HEK293 (cell line): ENCODE data around the gene PTGER1.

Experiments
- CTCF ChIA-PET: fragments of 350-600 bp; formaldehyde crosslinking; extraction: SDS; loops from one replicate; lab custom pipeline; 2021; ENCODE audit warnings: antibody characterized with exemption; lab: Yijun Ruan, JAX
- POLR2A ChIA-PET: fragments of 300-600 bp; formaldehyde crosslinking; extraction: SDS; loops from one replicate; lab custom pipeline; 2020; ENCODE audit warnings: antibody characterized with exemption, inconsistent platforms; lab: Yijun Ruan, JAX
- H3K27ac ChIP-seq: fragments of 200-500 bp; sonication (Bioruptor generic); 2 replicates; pipeline ENCODE4 v1.5.1; 2014; ENCODE audit warnings: low read depth, low read length, control low read depth, inconsistent platforms; ENCODE audit errors: extremely low read depth
- H3K36me3 ChIP-seq, 2 experiments: fragments of 200-500 bp in 1 of 2; sonication (Bioruptor generic) in 1 of 2; 1 replicate in 1 of 2; 2 replicates in 1 of 2; pipeline ENCODE4 v1.5.1; 2014 to 2017; ENCODE audit warnings: inconsistent platforms in 2 of 2, low read length in 2 of 2; ENCODE audit not compliant: control insufficient read depth in 2 of 2, insufficient read depth in 1 of 2
- H3K4me1 ChIP-seq: fragments of 200-500 bp; sonication (Bioruptor generic); 2 replicates; pipeline ENCODE4 v1.5.1; 2014; ENCODE audit warnings: mild to moderate bottlenecking, low read length, inconsistent platforms; ENCODE audit not compliant: control insufficient read depth, insufficient read depth
- H3K4me3 ChIP-seq: 2 replicates; pipeline ENCODE4 v1.5.1; 2011; ENCODE audit warnings: low read depth, mild to moderate bottlenecking, control low read depth, low read length, moderate library complexity
- H3K9me3 ChIP-seq: fragments of 200-500 bp; sonication (Bioruptor generic); 2 replicates; pipeline ENCODE4 v1.5.1; 2014; ENCODE audit warnings: low read depth, low read length, inconsistent platforms; ENCODE audit not compliant: control insufficient read depth, insufficient read depth
- GLIS2 ChIP-seq: fragments of 450-650 bp; formaldehyde crosslinking; IDR thresholded peaks from 2 replicates; pipeline ENCODE4 v1.5.1; 2016; ENCODE audit warnings: missing biosample characterization, missing genetic modification characterization
- KLF1 ChIP-seq: fragments of 450-650 bp; formaldehyde crosslinking; IDR thresholded peaks from 2 replicates; pipeline ENCODE4 v1.5.1; 2016; ENCODE audit warnings: missing biosample characterization, missing genetic modification characterization
- KLF16 ChIP-seq: fragments of 450-650 bp; formaldehyde crosslinking; IDR thresholded peaks from 2 replicates; pipeline ENCODE4 v1.5.1; 2017; ENCODE audit warnings: missing biosample characterization, missing genetic modification characterization
- SALL2 ChIP-seq: fragments of 450-650 bp; formaldehyde crosslinking; IDR thresholded peaks from 2 replicates; pipeline ENCODE4 v1.5.0; 2017; ENCODE audit warnings: missing biosample characterization, mild to moderate bottlenecking, missing genetic modification characterization, borderline replicate concordance
- SETDB1 ChIP-seq: IDR thresholded peaks from one replicate; pipeline ENCODE4 v1.6.1; 2017; ENCODE audit warnings: mild to moderate bottlenecking, low read length, moderate library complexity, mixed read lengths; ENCODE audit not compliant: insufficient read length
- SP2 ChIP-seq: fragments of 450-650 bp; formaldehyde crosslinking; IDR thresholded peaks from 2 replicates; pipeline ENCODE4 v1.5.1; 2016; ENCODE audit warnings: missing biosample characterization, missing genetic modification characterization
- ZBTB17 ChIP-seq: fragments of 450-650 bp; formaldehyde crosslinking; IDR thresholded peaks from 2 replicates; pipeline ENCODE4 v1.5.1; 2016; ENCODE audit warnings: missing biosample characterization, missing genetic modification characterization
- ZFP41 ChIP-seq: fragments of 450-650 bp; formaldehyde crosslinking; IDR thresholded peaks from 2 replicates; pipeline ENCODE4 v1.5.1; 2016; ENCODE audit warnings: missing biosample characterization, missing genetic modification characterization, borderline replicate concordance
- ZNF114 ChIP-seq: fragments of 450-650 bp; formaldehyde crosslinking; IDR thresholded peaks from 2 replicates; pipeline ENCODE4 v1.5.0; 2017; ENCODE audit warnings: missing biosample characterization, missing genetic modification characterization
- ZNF175 ChIP-seq: fragments of 450-650 bp; formaldehyde crosslinking; IDR thresholded peaks from 2 replicates; pipeline ENCODE4 v1.5.1; 2016; ENCODE audit warnings: missing biosample characterization, missing genetic modification characterization
- ZNF19 ChIP-seq: fragments of 450-650 bp; formaldehyde crosslinking; IDR thresholded peaks from 2 replicates; pipeline ENCODE4; 2016; ENCODE audit warnings: missing biosample characterization, missing genetic modification characterization, low read depth
- ZNF202 ChIP-seq: fragments of 450-650 bp; formaldehyde crosslinking; IDR thresholded peaks from 2 replicates; pipeline ENCODE4 v1.5.1; 2016; ENCODE audit warnings: missing biosample characterization, missing genetic modification characterization, borderline replicate concordance
- ZNF214 ChIP-seq: fragments of 450-650 bp; formaldehyde crosslinking; IDR thresholded peaks from 2 replicates; pipeline ENCODE4 v1.5.1; 2017; ENCODE audit warnings: missing biosample characterization, mild to moderate bottlenecking, missing genetic modification characterization, borderline replicate concordance
- ZNF223 ChIP-seq: fragments of 450-650 bp; formaldehyde crosslinking; IDR thresholded peaks from 2 replicates; pipeline ENCODE4 v1.5.1; 2016; ENCODE audit warnings: missing biosample characterization, missing genetic modification characterization
- ZNF292 ChIP-seq: fragments of 450-650 bp; formaldehyde crosslinking; IDR thresholded peaks from 2 replicates; pipeline ENCODE4 v1.5.1; 2016; ENCODE audit warnings: low read depth, missing biosample characterization, missing genetic modification characterization, borderline replicate concordance
- ZNF366 ChIP-seq: fragments of 450-650 bp; formaldehyde crosslinking; conservative IDR thresholded peaks from 2 replicates; pipeline ENCODE4 v1.5.1; 2016; ENCODE audit warnings: missing biosample characterization, missing genetic modification characterization
- ZNF423 ChIP-seq: fragments of 450-650 bp; formaldehyde crosslinking; IDR thresholded peaks from 2 replicates; pipeline ENCODE4 v1.5.1; 2016; ENCODE audit warnings: missing biosample characterization, missing genetic modification characterization
- ZNF426 ChIP-seq: fragments of 450-650 bp; formaldehyde crosslinking; IDR thresholded peaks from 2 replicates; pipeline ENCODE4 v1.5.1; 2017; ENCODE audit warnings: missing biosample characterization, missing genetic modification characterization, mild to moderate bottlenecking, inconsistent platforms, moderate library complexity
- ZNF473 ChIP-seq: fragments of 450-650 bp; formaldehyde crosslinking; IDR thresholded peaks from 2 replicates; pipeline ENCODE4 v1.5.1; 2017; ENCODE audit warnings: missing biosample characterization, missing genetic modification characterization
- ZNF544 ChIP-seq: fragments of 450-650 bp; formaldehyde crosslinking; IDR thresholded peaks from 2 replicates; pipeline ENCODE4 v1.5.0; 2017; ENCODE audit warnings: missing biosample characterization, missing genetic modification characterization
- ZNF555 ChIP-seq: fragments of 450-650 bp; formaldehyde crosslinking; conservative IDR thresholded peaks from 2 replicates; pipeline ENCODE4 v1.5.1; 2017; ENCODE audit warnings: missing biosample characterization, mild to moderate bottlenecking, missing genetic modification characterization, inconsistent platforms
- ZNF561 ChIP-seq: fragments of 450-650 bp; IDR thresholded peaks from 2 replicates; pipeline ENCODE4 v1.5.1; 2018; ENCODE audit warnings: missing biosample characterization, missing genetic modification characterization, borderline replicate concordance
- ZNF626 ChIP-seq: fragments of 450-650 bp; sonication (Bioruptor Pico); formaldehyde crosslinking; IDR thresholded peaks from 2 replicates; pipeline ENCODE4 v1.5.1; 2018; ENCODE audit warnings: missing biosample characterization, missing genetic modification characterization, inconsistent platforms
- ZNF629 ChIP-seq: fragments of 450-650 bp; formaldehyde crosslinking; IDR thresholded peaks from 2 replicates; pipeline ENCODE4 v1.5.1; 2017; ENCODE audit warnings: missing biosample characterization, missing genetic modification characterization
- ZNF654 ChIP-seq: fragments of 450-650 bp; formaldehyde crosslinking; IDR thresholded peaks from 2 replicates; pipeline ENCODE4 v1.5.1; 2016; ENCODE audit warnings: low read depth, missing biosample characterization, missing genetic modification characterization
- ZNF776 ChIP-seq: fragments of 450-650 bp; formaldehyde crosslinking; IDR thresholded peaks from 2 replicates; pipeline ENCODE4 v1.5.0; 2017; ENCODE audit warnings: missing biosample characterization, missing genetic modification characterization, borderline replicate concordance
- ZNF777 ChIP-seq: fragments of 450-650 bp; formaldehyde crosslinking; IDR thresholded peaks from 2 replicates; pipeline ENCODE4 v1.5.1; 2017; ENCODE audit warnings: missing biosample characterization, missing genetic modification characterization, borderline replicate concordance
- ZNF843 ChIP-seq: fragments of 450-650 bp; formaldehyde crosslinking; IDR thresholded peaks from 2 replicates; pipeline ENCODE4 v1.5.1; 2016; ENCODE audit warnings: missing biosample characterization, missing genetic modification characterization
- TF ChIP-seq, protein P1 (sequence below): fragments of 450-650 bp; IDR thresholded peaks from 2 replicates; pipeline ENCODE4 v1.5.1; 2018; ENCODE audit warnings: missing biosample characterization, mild to moderate bottlenecking, missing genetic modification characterization
- TF ChIP-seq, protein P2 (sequence below): fragments of 450-650 bp; formaldehyde crosslinking; IDR thresholded peaks from 2 replicates; pipeline ENCODE4 v1.5.1; 2017; ENCODE audit warnings: missing biosample characterization, missing genetic modification characterization
- TF ChIP-seq, protein P3 (sequence below): fragments of 450-650 bp; formaldehyde crosslinking; IDR thresholded peaks from 2 replicates; pipeline ENCODE4 v1.5.1; 2016; ENCODE audit warnings: missing biosample characterization, missing genetic modification characterization
- TF ChIP-seq, protein P4 (sequence below): fragments of 450-650 bp; formaldehyde crosslinking; IDR thresholded peaks from 2 replicates; pipeline ENCODE4 v1.5.1; 2017; ENCODE audit warnings: missing biosample characterization, missing genetic modification characterization
- TF ChIP-seq, protein P5 (sequence below): fragments of 450-650 bp; formaldehyde crosslinking; IDR thresholded peaks from 2 replicates; pipeline ENCODE4 v1.5.1; 2016; ENCODE audit warnings: missing biosample characterization, missing genetic modification characterization

Gene PTGER1

DNA sequence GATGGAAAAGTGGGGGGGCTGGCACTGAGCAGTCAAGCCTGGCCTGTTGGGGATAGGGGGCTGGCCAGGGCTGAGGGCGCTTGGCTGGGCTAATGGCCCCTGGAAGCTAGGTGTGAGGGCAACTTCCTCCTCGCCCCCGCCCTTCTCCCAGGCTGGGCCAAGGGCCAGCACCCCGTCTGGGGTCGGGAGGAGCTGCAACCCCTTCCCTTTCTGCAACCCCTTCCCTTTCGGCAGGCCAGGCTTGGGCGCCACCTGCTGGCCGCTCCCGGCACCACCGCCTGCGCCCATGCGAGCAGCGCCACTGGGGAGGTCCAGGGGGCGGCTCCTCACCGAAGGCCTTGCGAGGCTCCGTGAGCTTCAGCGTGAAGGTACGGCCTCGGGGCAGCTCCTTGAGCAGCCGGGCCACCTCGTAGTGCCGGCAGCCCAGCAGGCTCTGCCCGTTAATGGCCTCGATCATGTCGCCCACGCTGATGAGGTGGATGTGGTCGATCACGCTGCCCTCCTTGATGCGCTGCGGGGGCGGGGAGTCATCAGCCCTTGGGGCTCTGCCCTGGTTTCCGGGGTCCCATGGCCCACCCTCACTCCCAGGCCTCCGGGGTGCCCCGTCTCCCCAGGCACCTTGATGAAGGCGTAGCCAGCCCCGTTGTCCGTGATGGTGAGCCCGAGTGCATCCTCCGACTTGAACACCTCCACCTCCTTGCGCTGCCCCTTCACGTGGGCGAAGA lies 5.0 kb upstream of the PTGER1 start:
- ChIA-PET POLR2A (interaction anchor here (1.0 kb wide), 1 partner anchor 38 kb away, joined by 3 read pairs; the partner anchor contains the start of gene DNAJB1), CTCF (interaction anchor here (0.6 to 3.2 kb wide), 31 partner anchors 8 to 769 kb away, joined by 3 to 23 read pairs (median 3); partner anchors contain the start of genes ASF1B, DDX39A and GIPC1)
- Histone ChIP-seq H3K4me1 (no peaks in the 10 kb centered on the region; the same call in 1 of the 2 replicates), H3K4me3 (no peak overlapping the region), H3K9me3 (no peaks in the 10 kb centered on the region), H3K27ac (no peak overlapping the region), H3K36me3 (peaks cover 1 to 40% of the 10 kb centered on the region in 2 experiments; a peak in 2 of 3 replicates)
- no peak for TF ChIP-seq ZNF19 (tag by site-specific recombination)
- TF ChIP-seq ZNF561 (tag by site-specific recombination) = peak; percentile 61
- no peak for TF ChIP-seq ZNF426
- TF ChIP-seq, protein P1, sequence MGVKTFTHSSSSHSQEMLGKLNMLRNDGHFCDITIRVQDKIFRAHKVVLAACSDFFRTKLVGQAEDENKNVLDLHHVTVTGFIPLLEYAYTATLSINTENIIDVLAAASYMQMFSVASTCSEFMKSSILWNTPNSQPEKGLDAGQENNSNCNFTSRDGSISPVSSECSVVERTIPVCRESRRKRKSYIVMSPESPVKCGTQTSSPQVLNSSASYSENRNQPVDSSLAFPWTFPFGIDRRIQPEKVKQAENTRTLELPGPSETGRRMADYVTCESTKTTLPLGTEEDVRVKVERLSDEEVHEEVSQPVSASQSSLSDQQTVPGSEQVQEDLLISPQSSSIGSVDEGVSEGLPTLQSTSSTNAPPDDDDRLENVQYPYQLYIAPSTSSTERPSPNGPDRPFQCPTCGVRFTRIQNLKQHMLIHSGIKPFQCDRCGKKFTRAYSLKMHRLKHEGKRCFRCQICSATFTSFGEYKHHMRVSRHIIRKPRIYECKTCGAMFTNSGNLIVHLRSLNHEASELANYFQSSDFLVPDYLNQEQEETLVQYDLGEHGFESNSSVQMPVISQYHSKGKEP (tag by site-specific recombination) = no peak
- peak; percentile 35 for TF ChIP-seq ZNF654 (tag by site-specific recombination)
- no peak for TF ChIP-seq ZNF626
- no peak for TF ChIP-seq ZNF777 (tag by site-specific recombination)
- no peak for TF ChIP-seq ZNF202
- TF ChIP-seq ZNF423 (tag by site-specific recombination) = no peak
- TF ChIP-seq SALL2 (tag by site-specific recombination) = no peak
- no peak for TF ChIP-seq ZNF292 (tag by site-specific recombination)
- TF ChIP-seq ZNF555 (tag by site-specific recombination) = no peak
- TF ChIP-seq SP2 = no peak
- TF ChIP-seq ZNF776 = no peak
- TF ChIP-seq ZNF223 (tag by site-specific recombination) = no peak
- TF ChIP-seq KLF16 (tag by site-specific recombination) = no peak
- TF ChIP-seq ZNF214 = no peak
- TF ChIP-seq ZNF629 = no peak
- no peak for TF ChIP-seq ZNF843
- peak; percentile 44 for TF ChIP-seq KLF1 (tag by site-specific recombination)
- TF ChIP-seq ZNF544 (tag by site-specific recombination) = no peak
- TF ChIP-seq, protein P2, sequence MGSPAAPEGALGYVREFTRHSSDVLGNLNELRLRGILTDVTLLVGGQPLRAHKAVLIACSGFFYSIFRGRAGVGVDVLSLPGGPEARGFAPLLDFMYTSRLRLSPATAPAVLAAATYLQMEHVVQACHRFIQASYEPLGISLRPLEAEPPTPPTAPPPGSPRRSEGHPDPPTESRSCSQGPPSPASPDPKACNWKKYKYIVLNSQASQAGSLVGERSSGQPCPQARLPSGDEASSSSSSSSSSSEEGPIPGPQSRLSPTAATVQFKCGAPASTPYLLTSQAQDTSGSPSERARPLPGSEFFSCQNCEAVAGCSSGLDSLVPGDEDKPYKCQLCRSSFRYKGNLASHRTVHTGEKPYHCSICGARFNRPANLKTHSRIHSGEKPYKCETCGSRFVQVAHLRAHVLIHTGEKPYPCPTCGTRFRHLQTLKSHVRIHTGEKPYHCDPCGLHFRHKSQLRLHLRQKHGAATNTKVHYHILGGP (tag by site-specific recombination) = no peak
- no peak for TF ChIP-seq ZNF366
- TF ChIP-seq ZNF175 (tag by site-specific recombination) = no peak
- TF ChIP-seq ZBTB17 (tag by site-specific recombination) = peak; percentile 49
- TF ChIP-seq, protein P3, sequence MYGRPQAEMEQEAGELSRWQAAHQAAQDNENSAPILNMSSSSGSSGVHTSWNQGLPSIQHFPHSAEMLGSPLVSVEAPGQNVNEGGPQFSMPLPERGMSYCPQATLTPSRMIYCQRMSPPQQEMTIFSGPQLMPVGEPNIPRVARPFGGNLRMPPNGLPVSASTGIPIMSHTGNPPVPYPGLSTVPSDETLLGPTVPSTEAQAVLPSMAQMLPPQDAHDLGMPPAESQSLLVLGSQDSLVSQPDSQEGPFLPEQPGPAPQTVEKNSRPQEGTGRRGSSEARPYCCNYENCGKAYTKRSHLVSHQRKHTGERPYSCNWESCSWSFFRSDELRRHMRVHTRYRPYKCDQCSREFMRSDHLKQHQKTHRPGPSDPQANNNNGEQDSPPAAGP (tag by site-specific recombination) = 0 out of 2 replicates have a peak, but pooled peaks have one; percentile 62
- no peak for TF ChIP-seq ZNF114 (tag by site-specific recombination)
- TF ChIP-seq, protein P4, sequence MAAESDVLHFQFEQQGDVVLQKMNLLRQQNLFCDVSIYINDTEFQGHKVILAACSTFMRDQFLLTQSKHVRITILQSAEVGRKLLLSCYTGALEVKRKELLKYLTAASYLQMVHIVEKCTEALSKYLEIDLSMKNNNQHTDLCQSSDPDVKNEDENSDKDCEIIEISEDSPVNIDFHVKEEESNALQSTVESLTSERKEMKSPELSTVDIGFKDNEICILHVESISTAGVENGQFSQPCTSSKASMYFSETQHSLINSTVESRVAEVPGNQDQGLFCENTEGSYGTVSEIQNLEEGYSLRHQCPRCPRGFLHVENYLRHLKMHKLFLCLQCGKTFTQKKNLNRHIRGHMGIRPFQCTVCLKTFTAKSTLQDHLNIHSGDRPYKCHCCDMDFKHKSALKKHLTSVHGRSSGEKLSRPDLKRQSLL = no peak
- no peak for TF ChIP-seq ZNF473 (tag by site-specific recombination)
- TF ChIP-seq GLIS2 (tag by site-specific recombination) = peak; percentile 50; the same call in 1 of the 2 replicates
- TF ChIP-seq, protein P5, sequence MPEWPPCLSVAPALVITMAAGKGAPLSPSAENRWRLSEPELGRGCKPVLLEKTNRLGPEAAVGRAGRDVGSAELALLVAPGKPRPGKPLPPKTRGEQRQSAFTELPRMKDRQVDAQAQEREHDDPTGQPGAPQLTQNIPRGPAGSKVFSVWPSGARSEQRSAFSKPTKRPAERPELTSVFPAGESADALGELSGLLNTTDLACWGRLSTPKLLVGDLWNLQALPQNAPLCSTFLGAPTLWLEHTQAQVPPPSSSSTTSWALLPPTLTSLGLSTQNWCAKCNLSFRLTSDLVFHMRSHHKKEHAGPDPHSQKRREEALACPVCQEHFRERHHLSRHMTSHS = no peak
- no peak for TF ChIP-seq ZFP41 (tag by site-specific recombination)
- no peak for TF ChIP-seq SETDB1
